ENCODE results near the gene NINL.

DNA sequence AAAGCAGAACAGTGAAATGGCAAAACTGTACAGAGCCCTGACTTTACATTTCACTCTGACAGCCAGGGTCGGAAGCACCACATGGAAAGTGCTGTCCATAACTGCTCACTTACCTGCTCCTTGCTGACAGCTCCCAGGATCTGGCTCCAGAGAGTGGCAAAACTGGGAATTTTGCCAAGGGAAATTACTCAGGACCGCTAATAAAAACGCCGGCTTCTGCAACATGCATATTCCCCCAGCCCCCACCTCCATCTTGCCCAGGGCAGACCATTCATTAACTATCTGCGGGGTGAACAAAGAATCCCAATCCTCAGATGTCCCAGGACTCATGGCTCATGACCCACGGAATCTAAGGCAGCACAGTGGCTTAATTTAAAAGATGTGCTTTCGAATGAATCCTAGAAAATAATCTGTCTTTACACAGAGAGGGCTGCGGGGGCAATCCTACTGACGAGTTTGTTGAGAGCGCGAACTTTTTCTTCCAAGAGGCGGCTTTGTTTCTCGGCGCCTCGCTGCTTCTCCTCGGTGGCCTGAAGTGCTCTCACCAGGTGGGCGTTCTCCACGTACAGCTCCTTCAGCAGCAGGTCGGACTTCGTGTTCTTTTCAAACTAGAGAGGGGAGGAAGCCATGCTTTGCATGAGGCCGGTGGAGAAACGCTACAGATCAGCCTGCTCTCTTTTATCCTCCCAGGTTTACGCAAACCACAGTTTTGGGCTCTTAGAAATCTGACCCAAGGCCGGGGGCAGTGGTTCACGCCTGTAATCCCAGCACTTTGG lies 132.1 kb downstream of the NINL start:
- TF ChIP-seq, protein P1, sequence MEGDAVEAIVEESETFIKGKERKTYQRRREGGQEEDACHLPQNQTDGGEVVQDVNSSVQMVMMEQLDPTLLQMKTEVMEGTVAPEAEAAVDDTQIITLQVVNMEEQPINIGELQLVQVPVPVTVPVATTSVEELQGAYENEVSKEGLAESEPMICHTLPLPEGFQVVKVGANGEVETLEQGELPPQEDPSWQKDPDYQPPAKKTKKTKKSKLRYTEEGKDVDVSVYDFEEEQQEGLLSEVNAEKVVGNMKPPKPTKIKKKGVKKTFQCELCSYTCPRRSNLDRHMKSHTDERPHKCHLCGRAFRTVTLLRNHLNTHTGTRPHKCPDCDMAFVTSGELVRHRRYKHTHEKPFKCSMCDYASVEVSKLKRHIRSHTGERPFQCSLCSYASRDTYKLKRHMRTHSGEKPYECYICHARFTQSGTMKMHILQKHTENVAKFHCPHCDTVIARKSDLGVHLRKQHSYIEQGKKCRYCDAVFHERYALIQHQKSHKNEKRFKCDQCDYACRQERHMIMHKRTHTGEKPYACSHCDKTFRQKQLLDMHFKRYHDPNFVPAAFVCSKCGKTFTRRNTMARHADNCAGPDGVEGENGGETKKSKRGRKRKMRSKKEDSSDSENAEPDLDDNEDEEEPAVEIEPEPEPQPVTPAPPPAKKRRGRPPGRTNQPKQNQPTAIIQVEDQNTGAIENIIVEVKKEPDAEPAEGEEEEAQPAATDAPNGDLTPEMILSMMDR (IDR thresholded peaks at IDR 0.05), result no peak
- no peak for TF ChIP-seq POLR2A (IDR thresholded peaks at IDR 0.05)
